Measurements from ENCODE around the gene UPK1B. TPM values are rescaled to one million over a fixed set of nuclear protein-coding genes. Genes with fewer than 3 reads are reported as not detected.
"Not testable (repeated sequence)": the region's sequence is repeated elsewhere in the genome, so short reads cannot be mapped to it uniquely, and the experiment has no call there.

UPK1B gene
- not detected for total RNA-seq
- long read RNA-seq = 0 reads

- intact Hi-C loops (cut with DNase I) = no loop called here
- DNase-seq (ENCODE audit: low spot score) = no peak
Observed at GRCh38 chr3:119173325-119173724, at the start of gene UPK1B. Gene UPK1B (plus strand): TSS chr3:119173598. CDS start chr3:119186742, 13,144 bp downstream.

- no peak for DNase-seq (ENCODE audit: low spot score)
- intact Hi-C loops (cut with DNase I) = no loop called here
Observed at GRCh38 chr3:119125342-119125741, 48.1 kb upstream of the UPK1B start.

GRCh38 chr3:119125742-119126504, 47.5 kb upstream of the UPK1B start:
- intact Hi-C loops (cut with DNase I) = no loop called here
- no peak for DNase-seq (ENCODE audit: low spot score)

GRCh38 chr3:119130291-119130690, 43.1 kb upstream of the UPK1B start:
- intact Hi-C loops (cut with DNase I); DNase-seq (ENCODE audit: low spot score): not testable (repeated sequence)

- DNase-seq (ENCODE audit: low spot score); intact Hi-C loops (cut with DNase I): not testable (repeated sequence)
Observed at GRCh38 chr3:119132291-119132690, 41.1 kb upstream of the UPK1B start.

- intact Hi-C loops (cut with DNase I); DNase-seq (ENCODE audit: low spot score): not testable (repeated sequence)
Observed at GRCh38 chr3:119139360-119139759, 34.0 kb upstream of the UPK1B start.

- intact Hi-C loops (cut with DNase I) = no loop called here
- no peak for DNase-seq (ENCODE audit: low spot score)
Observed at GRCh38 chr3:119140466-119140865, 32.9 kb upstream of the UPK1B start.

- no peak for DNase-seq (ENCODE audit: low spot score)
- intact Hi-C loops (cut with DNase I) = loop anchor here (5.0 kb wide), 1 partner anchor 97 kb away; the partner anchor contains the start of gene B4GALT4
Observed at GRCh38 chr3:119145128-119145499, 28.3 kb upstream of the UPK1B start.

GRCh38 chr3:119145500-119146167, 27.8 kb upstream of the UPK1B start, which contains the start of gene TEX55:
Gene TEX55 (plus strand): TSS chr3:119146165. CDS start chr3:119146190, 25 bp downstream.
- intact Hi-C loops (cut with DNase I) = loop anchor here (5.0 kb wide), 1 partner anchor 97 kb away; the partner anchor contains the start of gene B4GALT4
- no peak for DNase-seq (ENCODE audit: low spot score)

GRCh38 chr3:119146578-119147375, 26.6 kb upstream of the UPK1B start:
- DNase-seq (ENCODE audit: low spot score) = no peak
- intact Hi-C loops (cut with DNase I) = loop anchor here (5.0 kb wide), 1 partner anchor 96 kb away; the partner anchor contains the start of gene B4GALT4

GRCh38 chr3:119147494-119147893, 25.9 kb upstream of the UPK1B start:
- no peak for DNase-seq (ENCODE audit: low spot score)
- intact Hi-C loops (cut with DNase I) = loop anchor here (5.0 kb wide), 1 partner anchor 95 kb away; the partner anchor contains the start of gene B4GALT4

- DNase-seq (ENCODE audit: low spot score) = no peak
- intact Hi-C loops (cut with DNase I) = loop anchor here (5.0 kb wide), 1 partner anchor 94 kb away; the partner anchor contains the start of gene B4GALT4
Observed at GRCh38 chr3:119148493-119149180, 24.8 kb upstream of the UPK1B start.

GRCh38 chr3:119149484-119149883, 23.9 kb upstream of the UPK1B start:
- no peak for DNase-seq (ENCODE audit: low spot score)
- intact Hi-C loops (cut with DNase I) = loop anchor here (5.0 kb wide), 1 partner anchor 93 kb away; the partner anchor contains the start of gene B4GALT4

GRCh38 chr3:119156868-119157267, 16.5 kb upstream of the UPK1B start:
- DNase-seq (ENCODE audit: low spot score) = no peak
- intact Hi-C loops (cut with DNase I) = no loop called here

GRCh38 chr3:119157971-119158370, 15.4 kb upstream of the UPK1B start:
- DNase-seq (ENCODE audit: low spot score) = no peak
- intact Hi-C loops (cut with DNase I) = no loop called here

- intact Hi-C loops (cut with DNase I) = no loop called here
- DNase-seq (ENCODE audit: low spot score) = no peak
Observed at GRCh38 chr3:119160361-119160760, 13.0 kb upstream of the UPK1B start.

- intact Hi-C loops (cut with DNase I) = no loop called here
- DNase-seq (ENCODE audit: low spot score) = no peak
Observed at GRCh38 chr3:119160815-119161214, 12.6 kb upstream of the UPK1B start.

- intact Hi-C loops (cut with DNase I) = no loop called here
- DNase-seq (ENCODE audit: low spot score) = no peak
Observed at GRCh38 chr3:119161240-119161639, 12.2 kb upstream of the UPK1B start.

- intact Hi-C loops (cut with DNase I); DNase-seq (ENCODE audit: low spot score): not testable (repeated sequence)
Observed at GRCh38 chr3:119164745-119165144, 8.7 kb upstream of the UPK1B start.

Measured in cardiac septum (tissue), 1 donor.